OCI-LY3 (cell line): Measurements from ENCODE around the gene BCL6.

Source experiments
- H2AFZ ChIP-seq: fragments of 200-600, 300-600 bp; shearing (Covaris generic); 2 replicates; pipeline ENCODE4 v1.6.0; 2014; ENCODE audit warnings: antibody characterized with exemption, low read depth, low read length
- H3K27ac ChIP-seq: fragments of 200-600, 300-600 bp; sonication (generic); 2 replicates; pipeline ENCODE4 v1.5.1; 2014; ENCODE audit warnings: mild to moderate bottlenecking, low read length, moderate library complexity, mixed read lengths
- H3K27me3 ChIP-seq: fragments of 200-600, 300-600 bp; sonication (generic); 2 replicates; pipeline ENCODE4 v1.6.1; 2014; ENCODE audit warnings: low read depth, low read length, mixed read lengths
- H3K36me3 ChIP-seq: fragments of 200-600, 300-600 bp; sonication (generic); replicated peaks from 2 replicates; pipeline ENCODE3; 2014; ENCODE audit warnings: low read depth, low read length, mixed read lengths
- H3K4me1 ChIP-seq: fragments of 300-600, 200-600 bp; sonication (generic); 2 replicates; pipeline ENCODE4 v1.6.1; 2014; ENCODE audit warnings: low read length, mixed read lengths
- H3K4me2 ChIP-seq: fragments of 200-600, 300-600 bp; sonication (generic); 2 replicates; pipeline ENCODE4 v1.6.1; 2014; ENCODE audit warnings: low read length, mixed read lengths
- H3K4me3 ChIP-seq: fragments of 300-600, 200-600 bp; sonication (generic); 2 replicates; pipeline ENCODE4 v1.5.1; 2014; ENCODE audit warnings: antibody characterized with exemption, mild to moderate bottlenecking, low read length, moderate library complexity
- H3K79me2 ChIP-seq: fragments of 300-600, 200-600 bp; shearing (Covaris generic); 2 replicates; pipeline ENCODE4 v1.6.1; 2014; ENCODE audit warnings: mild to moderate bottlenecking, low read length, mixed read lengths
- H3K9ac ChIP-seq: fragments of 300-600, 200-600 bp; shearing (Covaris generic); 2 replicates; pipeline ENCODE4 v1.6.0; 2014; ENCODE audit warnings: mild to moderate bottlenecking, low read length, moderate library complexity
- H3K9me3 ChIP-seq: fragments of 200-600, 300-600 bp; shearing (Covaris generic); 2 replicates; pipeline ENCODE4 v1.6.1; 2014; ENCODE audit warnings: low read length, mixed read lengths; ENCODE audit not compliant: insufficient read depth
- H4K20me1 ChIP-seq: fragments of 200-600, 300-600 bp; sonication (generic); 2 replicates; pipeline ENCODE4 v1.6.1; 2016; ENCODE audit warnings: low read length, mixed read lengths; ENCODE audit not compliant: insufficient read depth
- CTCF ChIP-seq: fragments of 200-600, 300-600 bp; sonication (generic); IDR thresholded peaks from 2 replicates; pipeline ENCODE4 v1.5.1; 2014; ENCODE audit warnings: antibody characterized with exemption, low read length, low read depth
- EZH2phosphoT487 ChIP-seq: fragments of 200-600 bp; shearing (Covaris generic); IDR thresholded peaks from 2 replicates; pipeline ENCODE4 v1.6.1; 2018; ENCODE audit warnings: antibody characterized with exemption, mixed run types, low read depth

Gene BCL6

GRCh38 chr3:187781001-187781400 lies 35.7 kb upstream of the BCL6 start:
- H3K79me2 ChIP-seq = no peaks in the 10 kb centered on the region
- H3K9me3 ChIP-seq = no peaks in the 10 kb centered on the region
- H4K20me1 ChIP-seq = no peaks in the 10 kb centered on the region
- no peaks in the 10 kb centered on the region for H3K27me3 ChIP-seq
- no peaks in the 10 kb centered on the region for H3K36me3 ChIP-seq
- TF ChIP-seq EZH2phosphoT487 (no peak), CTCF (no peak)
- H2AFZ ChIP-seq = no peak overlapping the region
- H3K4me2 ChIP-seq = no peak overlapping the region
- no peak overlapping the region for H3K4me3 ChIP-seq
- H3K9ac ChIP-seq = no peak overlapping the region
- H3K27ac ChIP-seq = no peak overlapping the region
- peaks cover 33% of the 10 kb centered on the region for H3K4me1 ChIP-seq

DNA sequence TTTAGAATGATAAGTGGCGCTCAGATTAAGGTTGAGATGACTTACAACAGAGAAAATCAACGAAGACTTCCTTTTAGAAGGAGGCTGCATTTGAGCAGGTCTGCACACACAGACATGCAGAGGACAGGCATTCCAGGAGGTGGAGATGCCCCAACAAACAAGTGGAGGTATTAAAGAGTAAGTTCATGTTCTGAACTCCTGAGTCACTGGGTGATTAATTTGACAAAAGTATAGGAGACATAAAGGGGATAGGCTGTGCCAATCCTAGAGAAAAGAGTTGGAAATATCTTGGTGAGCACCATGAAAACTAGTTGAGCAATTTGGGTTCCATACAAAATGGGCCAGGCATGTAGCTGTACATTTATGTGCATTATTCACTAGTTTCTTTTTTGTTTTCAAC lies 33.5 kb upstream of the BCL6 start:
- Histone ChIP-seq H3K9me3 (no peaks in the 10 kb centered on the region), H3K27ac (peak overlapping the region; percentile 17; the same call in 1 of the 2 replicates), H3K4me1 (peaks cover 56% of the 10 kb centered on the region), H2AFZ (no peak overlapping the region), H3K4me3 (no peak overlapping the region), H3K4me2 (no peak overlapping the region), H3K36me3 (no peaks in the 10 kb centered on the region), H3K27me3 (no peaks in the 10 kb centered on the region), H4K20me1 (no peaks in the 10 kb centered on the region), H3K79me2 (no peaks in the 10 kb centered on the region), H3K9ac (no peak overlapping the region)
- no peak for TF ChIP-seq EZH2phosphoT487
- TF ChIP-seq CTCF = no peak

GRCh38 chr3:187777331-187777941 lies 32.2 kb upstream of the BCL6 start:
- Histone ChIP-seq H3K79me2 (peaks cover under 1% of the 10 kb centered on the region; the same call in 1 of the 2 replicates), H3K27me3 (no peaks in the 10 kb centered on the region), H3K9ac (peak overlapping the region; percentile 61), H3K9me3 (no peaks in the 10 kb centered on the region), H3K4me3 (peak overlapping the region; percentile 47), H3K36me3 (no peaks in the 10 kb centered on the region), H2AFZ (no peak overlapping the region), H3K27ac (peak overlapping the region; percentile 93), H3K4me1 (peaks cover 68% of the 10 kb centered on the region), H3K4me2 (peak overlapping the region; percentile 85), H4K20me1 (no peaks in the 10 kb centered on the region)
- TF ChIP-seq CTCF (no peak), EZH2phosphoT487 (no peak)

DNA sequence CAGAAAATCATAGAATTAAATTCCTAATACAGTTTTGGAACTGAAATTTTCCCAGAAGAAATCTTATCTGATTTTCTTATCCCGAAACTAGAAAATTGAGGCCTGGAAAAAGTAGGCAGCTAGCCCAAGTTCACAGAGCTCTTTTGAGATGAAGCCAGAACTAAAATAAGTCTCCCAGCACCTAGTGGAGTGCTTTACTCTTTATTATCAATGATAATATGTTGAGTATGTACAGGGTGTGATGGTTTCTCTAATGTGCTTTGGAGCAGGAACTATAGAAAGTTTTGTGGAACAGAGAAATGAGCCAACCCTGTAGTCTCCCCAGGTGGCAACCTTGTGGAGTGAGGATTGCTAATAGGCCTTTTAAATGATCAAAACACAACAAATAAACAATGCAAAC lies 30.3 kb upstream of the BCL6 start:
- Histone ChIP-seq H3K27me3 (no peaks in the 10 kb centered on the region), H3K79me2 (peaks cover 6% of the 10 kb centered on the region; the same call in 1 of the 2 replicates), H4K20me1 (no peaks in the 10 kb centered on the region), H3K4me3 (no peak overlapping the region), H2AFZ (no peak overlapping the region), H3K9me3 (no peaks in the 10 kb centered on the region), H3K36me3 (no peaks in the 10 kb centered on the region), H3K27ac (peak overlapping the region; percentile 15; the same call in 1 of the 2 replicates), H3K9ac (no peak overlapping the region), H3K4me2 (peak overlapping the region; percentile 10), H3K4me1 (peaks cover 83% of the 10 kb centered on the region)
- TF ChIP-seq CTCF (no peak), EZH2phosphoT487 (no peak)
